GM12801 (cell line): ENCODE results near the gene EIF4E1B.

Source experiments
- CTCF ChIP-seq: IDR thresholded peaks from one replicate; pipeline ENCODE4 v1.5.1; 2011; ENCODE audit warnings: control low read depth; ENCODE audit not compliant: insufficient read length; ENCODE audit errors: extremely low read depth

EIF4E1B gene

GRCh38 chr5:176618783-176619182, 11.7 kb upstream of the EIF4E1B start:
- TF ChIP-seq CTCF = no peak

GRCh38 chr5:176619203-176619568, 11.3 kb upstream of the EIF4E1B start:
- no peak for TF ChIP-seq CTCF

GRCh38 chr5:176619569-176620332, 10.7 kb upstream of the EIF4E1B start:
- TF ChIP-seq CTCF = no peak

GRCh38 chr5:176620333-176620981, 10.0 kb upstream of the EIF4E1B start:
- no peak for TF ChIP-seq CTCF

GRCh38 chr5:176621661-176622079, 8.8 kb upstream of the EIF4E1B start:
- TF ChIP-seq CTCF = no peak

- no peak for TF ChIP-seq CTCF
Measured at GRCh38 chr5:176624142-176624541, 6.3 kb upstream of the EIF4E1B start.

- no peak for TF ChIP-seq CTCF
Measured at GRCh38 chr5:176624938-176625337, 5.5 kb upstream of the EIF4E1B start.
